Measurements from ENCODE around the gene CBLIF. TPM values are rescaled to one million over a fixed set of nuclear protein-coding genes. Genes with fewer than 3 reads are reported as not detected.
"Not testable (repeated sequence)": the region's sequence is repeated elsewhere in the genome, so short reads cannot be mapped to it uniquely, and the experiment has no call there.

CBLIF gene
- total RNA-seq, 1 experiment from 2014 or later: not detected

- Histone ChIP-seq H3K4me3 (ENCODE audit: low read depth, low read length, poor library complexity, severe bottlenecking) (no peak overlapping the region), H3K27ac (ENCODE audit: low read depth, low read length, poor library complexity, severe bottlenecking) (no peak overlapping the region), H3K36me3 (ENCODE audit: insufficient read depth, low read length, poor library complexity, severe bottlenecking) (no peaks in the 10 kb centered on the region), H3K9me3 (ENCODE audit: low read depth, low read length, poor library complexity, severe bottlenecking) (no peaks in the 10 kb centered on the region), H3K27me3 (replicated peaks; ENCODE audit: insufficient read depth, low read depth, low read length, poor library complexity) (peaks cover 3% of the 10 kb centered on the region), H3K4me1 (ENCODE audit: insufficient read depth, low read length, poor library complexity, severe bottlenecking) (peaks cover 9% of the 10 kb centered on the region)
- intact Hi-C loops (cut with micrococcal nuclease; ENCODE audit: unreplicated experiment): no loop called here
- ChIA-PET POLR2A (ENCODE audit: low non-redundant PET) (no interaction called here), CTCF (no interaction called here)
- BruUV-seq (replicated peaks): no TSS peak
- DNase-seq (ENCODE audit: low spot score): no peak
- TF ChIP-seq EZH2 (IDR thresholded peaks at IDR 0.05; ENCODE audit: borderline replicate concordance, low read depth, low read length, poor library complexity, severe bottlenecking) (no peak), CTCF (conservative IDR thresholded peaks at IDR 0.05; ENCODE audit: low read depth, low read length) (no peak)
Measured at GRCh38 chr11:59859673-59860072, 14.4 kb upstream of the CBLIF start.

- POLR2A ChIA-PET (ENCODE audit: low non-redundant PET): no interaction called here
- Histone ChIP-seq H3K9me3 (ENCODE audit: low read depth, low read length, poor library complexity, severe bottlenecking) (no peaks in the 10 kb centered on the region), H3K27ac (ENCODE audit: low read depth, low read length, poor library complexity, severe bottlenecking) (no peak overlapping the region), H3K27me3 (replicated peaks; ENCODE audit: insufficient read depth, low read depth, low read length, poor library complexity) (no peaks in the 10 kb centered on the region), H3K36me3 (ENCODE audit: insufficient read depth, low read length, poor library complexity, severe bottlenecking) (no peaks in the 10 kb centered on the region), H3K4me1 (ENCODE audit: insufficient read depth, low read length, poor library complexity, severe bottlenecking) (peaks cover 9% of the 10 kb centered on the region), H3K4me3 (ENCODE audit: low read depth, low read length, poor library complexity, severe bottlenecking) (no peak overlapping the region)
- CTCF ChIA-PET: no interaction called here
- DNase-seq (ENCODE audit: low spot score): peak; percentile 72
- BruUV-seq (replicated peaks): no TSS peak
- intact Hi-C loops (cut with micrococcal nuclease; ENCODE audit: unreplicated experiment): no loop called here
- no peak for TF ChIP-seq CTCF (conservative IDR thresholded peaks at IDR 0.05; ENCODE audit: low read depth, low read length)
- TF ChIP-seq EZH2 (IDR thresholded peaks at IDR 0.05; ENCODE audit: borderline replicate concordance, low read depth, low read length, poor library complexity, severe bottlenecking): no peak
Measured at GRCh38 chr11:59857439-59858434, 12.4 kb upstream of the CBLIF start.

DNA sequence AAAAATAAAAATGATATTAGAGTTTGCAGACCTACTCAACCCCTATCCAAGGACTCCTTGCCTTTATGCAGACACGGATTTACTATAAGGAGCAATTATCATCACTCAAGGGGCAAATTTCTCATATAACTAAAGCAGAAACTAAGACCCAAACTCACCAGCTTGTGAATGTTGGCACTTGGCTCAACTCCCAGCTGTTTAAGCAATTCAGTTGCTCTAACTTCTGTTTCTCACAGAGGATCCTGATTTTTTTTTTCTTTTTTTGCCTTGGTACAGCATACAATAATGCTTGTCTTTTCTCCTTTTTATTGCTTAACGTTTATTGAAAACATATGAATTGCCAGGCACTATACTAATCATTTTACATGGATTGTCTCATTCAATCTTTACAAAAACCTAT is 9.6 kb upstream of the CBLIF start:
- H3K36me3 ChIP-seq (ENCODE audit: insufficient read depth, low read length, poor library complexity, severe bottlenecking): no peaks in the 10 kb centered on the region

GRCh38 chr11:59851416-59851815 is 6.1 kb upstream of the CBLIF start:
- H3K4me3 ChIP-seq (ENCODE audit: low read depth, low read length, poor library complexity, severe bottlenecking); H3K27ac ChIP-seq (ENCODE audit: low read depth, low read length, poor library complexity, severe bottlenecking); BruUV-seq (replicated peaks); intact Hi-C loops (cut with micrococcal nuclease; ENCODE audit: unreplicated experiment); H3K36me3 ChIP-seq (ENCODE audit: insufficient read depth, low read length, poor library complexity, severe bottlenecking); POLR2A ChIA-PET (ENCODE audit: low non-redundant PET); H3K9me3 ChIP-seq (ENCODE audit: low read depth, low read length, poor library complexity, severe bottlenecking); CTCF ChIA-PET; DNase-seq (ENCODE audit: low spot score); H3K4me1 ChIP-seq (ENCODE audit: insufficient read depth, low read length, poor library complexity, severe bottlenecking); H3K27me3 ChIP-seq (replicated peaks; ENCODE audit: insufficient read depth, low read depth, low read length, poor library complexity): not testable (repeated sequence)

More for the DNA sequence above, 9.6 kb upstream of the CBLIF start:
- intact Hi-C loops (cut with micrococcal nuclease; ENCODE audit: unreplicated experiment): no loop called here
- BruUV-seq (replicated peaks): no TSS peak
- peaks cover 9% of the 10 kb centered on the region for H3K4me1 ChIP-seq (ENCODE audit: insufficient read depth, low read length, poor library complexity, severe bottlenecking)
- no peaks in the 10 kb centered on the region for H3K27me3 ChIP-seq (replicated peaks; ENCODE audit: insufficient read depth, low read depth, low read length, poor library complexity)
- ChIA-PET CTCF (no interaction called here), POLR2A (ENCODE audit: low non-redundant PET) (no interaction called here)
- H3K9me3 ChIP-seq (ENCODE audit: low read depth, low read length, poor library complexity, severe bottlenecking): no peaks in the 10 kb centered on the region
- TF ChIP-seq EZH2 (IDR thresholded peaks at IDR 0.05; ENCODE audit: borderline replicate concordance, low read depth, low read length, poor library complexity, severe bottlenecking): no peak
- H3K27ac ChIP-seq (ENCODE audit: low read depth, low read length, poor library complexity, severe bottlenecking): no peak overlapping the region
- DNase-seq (ENCODE audit: low spot score): no peak
- no peak overlapping the region for H3K4me3 ChIP-seq (ENCODE audit: low read depth, low read length, poor library complexity, severe bottlenecking)

DNA sequence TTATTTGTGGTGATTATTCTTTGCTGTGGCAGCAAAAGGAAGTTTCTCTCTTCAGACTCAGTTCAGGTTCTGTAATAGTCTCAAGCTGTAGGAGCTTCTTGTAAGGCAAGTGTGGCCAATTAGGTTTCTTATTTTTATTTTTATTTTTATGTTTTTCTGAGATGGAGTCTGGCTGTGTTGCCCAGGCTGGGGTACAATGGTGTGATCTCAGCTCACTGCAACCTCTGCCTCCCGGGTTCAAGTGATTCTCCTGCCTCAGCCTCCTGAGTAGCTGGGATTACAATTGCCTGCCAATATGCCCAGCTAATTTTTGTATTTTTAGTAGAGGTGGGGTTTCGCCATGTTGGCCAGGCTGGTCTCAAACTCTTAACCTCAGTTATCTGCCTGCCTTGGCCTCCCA is 4.3 kb upstream of the CBLIF start:
- BruUV-seq (replicated peaks); H3K27me3 ChIP-seq (replicated peaks; ENCODE audit: insufficient read depth, low read depth, low read length, poor library complexity): not testable (repeated sequence)

More for the DNA sequence above, 4.3 kb upstream of the CBLIF start:
- H3K36me3 ChIP-seq (ENCODE audit: insufficient read depth, low read length, poor library complexity, severe bottlenecking); POLR2A ChIA-PET (ENCODE audit: low non-redundant PET); H3K27ac ChIP-seq (ENCODE audit: low read depth, low read length, poor library complexity, severe bottlenecking); intact Hi-C loops (cut with micrococcal nuclease; ENCODE audit: unreplicated experiment); H3K9me3 ChIP-seq (ENCODE audit: low read depth, low read length, poor library complexity, severe bottlenecking); H3K4me3 ChIP-seq (ENCODE audit: low read depth, low read length, poor library complexity, severe bottlenecking); DNase-seq (ENCODE audit: low spot score); CTCF ChIA-PET; H3K4me1 ChIP-seq (ENCODE audit: insufficient read depth, low read length, poor library complexity, severe bottlenecking): not testable (repeated sequence)

All from A673 (cell line).